Natural killer cell treated with Interleukin-12 subunit alpha and Interleukin-12 subunit beta and Interleukin-15 and Interleukin-18, amount 100 ng/mL, for 72 hours (primary cell): ENCODE measurements around the gene SERPINB6. TPM values are rescaled to one million over a fixed set of nuclear protein-coding genes. Genes with fewer than 3 reads are reported as not detected.
"Not testable (repeated sequence)": the region's sequence is repeated elsewhere in the genome, so short reads cannot be mapped to it uniquely, and the experiment has no call there.

Source experiments
- ATAC-seq, 2 donors: fragments of 150-1000 bp; cut with Tn5 transposase in 1 of 2; sonication (Bioruptor Pico), chemical (Tn5 transposase) in 1 of 2; 2 replicates each; pipeline ENCODE4 v1.10.0; 2021
- DNase-seq: peaks from one replicate; pipeline ENCODE4 v3.0.0; 2022; ENCODE audit warnings: low spot score
- H3K27ac Mint-ChIP-seq, 2 donors: 1 replicate in 1 of 2; 2 replicates in 1 of 2; pipeline ENCODE4 v1.8.0; 2022; ENCODE audit warnings: mixed read lengths in 2 of 2, mild to moderate bottlenecking in 1 of 2, moderate library complexity in 1 of 2
- H3K27me3 Mint-ChIP-seq, 2 donors: 1 replicate in 1 of 2; 2 replicates in 1 of 2; pipeline ENCODE4 v1.8.0; 2022; ENCODE audit warnings: mixed read lengths in 2 of 2
- H3K36me3 Mint-ChIP-seq: one replicate; pipeline ENCODE4 v1.8.0; 2022; ENCODE audit warnings: mixed read lengths
- H3K4me1 Mint-ChIP-seq, 2 donors: 1 replicate in 1 of 2; 2 replicates in 1 of 2; pipeline ENCODE4 v1.8.0; 2022; ENCODE audit warnings: low read depth in 2 of 2, mixed read lengths in 2 of 2, mild to moderate bottlenecking in 1 of 2
- H3K4me3 Mint-ChIP-seq: one replicate; pipeline ENCODE4 v1.8.0; 2022; ENCODE audit warnings: mixed read lengths
- H3K9me3 Mint-ChIP-seq: 2 replicates; pipeline ENCODE4 v1.8.0; 2022; ENCODE audit warnings: mixed read lengths
- total RNA-seq, 2 donors: library from RNA; stranded (reverse); gene quantifications; one replicate each; pipeline ENCODE4 v1.2.3, GENCODE V29; 2022

The SERPINB6 gene
- total RNA-seq, 2 donors from 2014 or later = 158 to 170 TPM

- Mint-ChIP-seq H3K36me3 (peaks cover 38% of the 10 kb centered on the region), H3K27ac (peak overlapping the region; percentile 93 to 99), H3K9me3 (peaks cover 14% of the 10 kb centered on the region), H3K27me3 (no peaks in the 10 kb centered on the region), H3K4me3 (peak overlapping the region; percentile 66), H3K4me1 (peaks cover 62 to 68% of the 10 kb centered on the region in 2 donors)
- DNase-seq (peak; percentile 93), ATAC-seq (peak; percentile 92 to 94)
Observed at GRCh38 chr6:2940010-2940850, 31.1 kb downstream of the SERPINB6 start.

GRCh38 chr6:2939315-2940009, 31.9 kb downstream of the SERPINB6 start:
- H3K36me3 Mint-ChIP-seq = peaks cover 38% of the 10 kb centered on the region
- peaks cover 54 to 60% of the 10 kb centered on the region in 2 donors for H3K4me1 Mint-ChIP-seq
- DNase-seq = no peak
- no peaks in the 10 kb centered on the region for H3K27me3 Mint-ChIP-seq
- peak overlapping the region; percentile 66 for H3K4me3 Mint-ChIP-seq
- no peak for ATAC-seq
- peaks cover 14% of the 10 kb centered on the region for H3K9me3 Mint-ChIP-seq
- peak overlapping the region; percentile 93 to 99 for H3K27ac Mint-ChIP-seq

- peak overlapping the region; percentile 93 to 99 for H3K27ac Mint-ChIP-seq
- no peaks in the 10 kb centered on the region for H3K27me3 Mint-ChIP-seq
- peaks cover 38% of the 10 kb centered on the region for H3K36me3 Mint-ChIP-seq
- peak overlapping the region; percentile 81 for H3K4me3 Mint-ChIP-seq
- ATAC-seq (no peak), DNase-seq (no peak)
- peaks cover 14% of the 10 kb centered on the region for H3K9me3 Mint-ChIP-seq
- H3K4me1 Mint-ChIP-seq = peaks cover 53 to 58% of the 10 kb centered on the region in 2 donors
Observed at GRCh38 chr6:2938632-2939083, 32.7 kb downstream of the SERPINB6 start.

- Mint-ChIP-seq H3K27me3 (no peaks in the 10 kb centered on the region), H3K4me3 (peak overlapping the region; percentile 81), H3K27ac (peak overlapping the region; percentile 93 to 99), H3K36me3 (peaks cover 38% of the 10 kb centered on the region), H3K4me1 (peaks cover 48 to 53% of the 10 kb centered on the region in 2 donors), H3K9me3 (peaks cover 14% of the 10 kb centered on the region)
- no peak for DNase-seq
- no peak for ATAC-seq
Observed at GRCh38 chr6:2938004-2938631, 33.2 kb downstream of the SERPINB6 start.

GRCh38 chr6:2937627-2938003, 33.8 kb downstream of the SERPINB6 start:
- H3K4me3 Mint-ChIP-seq = peak overlapping the region; percentile 81
- H3K9me3 Mint-ChIP-seq = peaks cover 13% of the 10 kb centered on the region

GRCh38 chr6:2935566-2936291, 35.6 kb downstream of the SERPINB6 start:
- Mint-ChIP-seq H3K36me3 (peaks cover 26% of the 10 kb centered on the region), H3K27ac (peak overlapping the region; percentile 93 to 99), H3K9me3 (peaks cover 8% of the 10 kb centered on the region), H3K4me1 (peaks cover 42 to 48% of the 10 kb centered on the region in 2 donors), H3K4me3 (peak overlapping the region; percentile 81), H3K27me3 (no peaks in the 10 kb centered on the region)
- DNase-seq (no peak), ATAC-seq (no peak)

More at GRCh38 chr6:2937627-2938003, 33.8 kb downstream of the SERPINB6 start:
- no peak for ATAC-seq
- Mint-ChIP-seq H3K36me3 (peaks cover 35% of the 10 kb centered on the region), H3K4me1 (peaks cover 43 to 48% of the 10 kb centered on the region in 2 donors), H3K27me3 (no peaks in the 10 kb centered on the region), H3K27ac (peak overlapping the region; percentile 93 to 99)
- no peak for DNase-seq

- H3K36me3 Mint-ChIP-seq = peaks cover 20% of the 10 kb centered on the region
- no peak overlapping the region for H3K27ac Mint-ChIP-seq
- DNase-seq (no peak), ATAC-seq (no peak)
- H3K4me3 Mint-ChIP-seq = no peak overlapping the region
- H3K9me3 Mint-ChIP-seq = peaks cover 8% of the 10 kb centered on the region
- peaks cover 35 to 39% of the 10 kb centered on the region in 2 donors for H3K4me1 Mint-ChIP-seq
- no peaks in the 10 kb centered on the region for H3K27me3 Mint-ChIP-seq
Observed at GRCh38 chr6:2934057-2934456, 37.3 kb downstream of the SERPINB6 start.

- not testable (repeated sequence) for H3K27me3 Mint-ChIP-seq, ATAC-seq, H3K9me3 Mint-ChIP-seq, H3K4me3 Mint-ChIP-seq, DNase-seq, H3K27ac Mint-ChIP-seq
- H3K4me1 Mint-ChIP-seq = peaks cover 28 to 30% of the 10 kb centered on the region in 2 donors
- H3K36me3 Mint-ChIP-seq = peaks cover 16% of the 10 kb centered on the region
Observed at GRCh38 chr6:2932911-2933310, 38.5 kb downstream of the SERPINB6 start.

GRCh38 chr6:2931970-2932748, 39.2 kb downstream of the SERPINB6 start:
- peak overlapping the region; percentile 51 to 79 for H3K27ac Mint-ChIP-seq
- H3K36me3 Mint-ChIP-seq = peaks cover 10% of the 10 kb centered on the region
- ATAC-seq (peak; percentile 88 to 91), DNase-seq (peak; percentile 85)
- no peaks in the 10 kb centered on the region for H3K27me3 Mint-ChIP-seq
- peaks cover 8% of the 10 kb centered on the region for H3K9me3 Mint-ChIP-seq
- peak overlapping the region; percentile 53 for H3K4me3 Mint-ChIP-seq
- H3K4me1 Mint-ChIP-seq = peaks cover 22 to 23% of the 10 kb centered on the region in 2 donors

GRCh38 chr6:2931055-2931454, 40.3 kb downstream of the SERPINB6 start:
- no peaks in the 10 kb centered on the region for H3K36me3 Mint-ChIP-seq
- peaks cover 11 to 12% of the 10 kb centered on the region in 2 donors for H3K4me1 Mint-ChIP-seq
- ATAC-seq (no peak), DNase-seq (no peak)
- no peaks in the 10 kb centered on the region for H3K27me3 Mint-ChIP-seq
- H3K9me3 Mint-ChIP-seq = no peaks in the 10 kb centered on the region
- no peak overlapping the region for H3K4me3 Mint-ChIP-seq
- H3K27ac Mint-ChIP-seq = no peak overlapping the region

- not testable (repeated sequence) for H3K27me3 Mint-ChIP-seq, H3K4me3 Mint-ChIP-seq, H3K36me3 Mint-ChIP-seq, ATAC-seq, DNase-seq, H3K9me3 Mint-ChIP-seq
- Mint-ChIP-seq H3K4me1 (peaks cover 16 to 17% of the 10 kb centered on the region in 2 donors), H3K27ac (peak overlapping the region in 1 of 2 donors; percentile 68)
Observed at GRCh38 chr6:2927931-2928330, 43.4 kb downstream of the SERPINB6 start.

GRCh38 chr6:2925842-2926747, 45.3 kb downstream of the SERPINB6 start:
- not testable (repeated sequence) for H3K4me3 Mint-ChIP-seq, H3K9me3 Mint-ChIP-seq, H3K27me3 Mint-ChIP-seq, H3K36me3 Mint-ChIP-seq, DNase-seq, H3K4me1 Mint-ChIP-seq, ATAC-seq
- peak overlapping the region in 1 of 2 donors; percentile 16 for H3K27ac Mint-ChIP-seq
